ENCODE results near the gene CBR3. TPM values are rescaled to one million over a fixed set of nuclear protein-coding genes. Genes with fewer than 3 reads are reported as not detected.

Gene CBR3
- total and polyA plus RNA-seq, 9 of the 15 experiments (the other 6 are each of a cell fraction or from before 2014, with no cell fraction given), result not detected

DNA sequence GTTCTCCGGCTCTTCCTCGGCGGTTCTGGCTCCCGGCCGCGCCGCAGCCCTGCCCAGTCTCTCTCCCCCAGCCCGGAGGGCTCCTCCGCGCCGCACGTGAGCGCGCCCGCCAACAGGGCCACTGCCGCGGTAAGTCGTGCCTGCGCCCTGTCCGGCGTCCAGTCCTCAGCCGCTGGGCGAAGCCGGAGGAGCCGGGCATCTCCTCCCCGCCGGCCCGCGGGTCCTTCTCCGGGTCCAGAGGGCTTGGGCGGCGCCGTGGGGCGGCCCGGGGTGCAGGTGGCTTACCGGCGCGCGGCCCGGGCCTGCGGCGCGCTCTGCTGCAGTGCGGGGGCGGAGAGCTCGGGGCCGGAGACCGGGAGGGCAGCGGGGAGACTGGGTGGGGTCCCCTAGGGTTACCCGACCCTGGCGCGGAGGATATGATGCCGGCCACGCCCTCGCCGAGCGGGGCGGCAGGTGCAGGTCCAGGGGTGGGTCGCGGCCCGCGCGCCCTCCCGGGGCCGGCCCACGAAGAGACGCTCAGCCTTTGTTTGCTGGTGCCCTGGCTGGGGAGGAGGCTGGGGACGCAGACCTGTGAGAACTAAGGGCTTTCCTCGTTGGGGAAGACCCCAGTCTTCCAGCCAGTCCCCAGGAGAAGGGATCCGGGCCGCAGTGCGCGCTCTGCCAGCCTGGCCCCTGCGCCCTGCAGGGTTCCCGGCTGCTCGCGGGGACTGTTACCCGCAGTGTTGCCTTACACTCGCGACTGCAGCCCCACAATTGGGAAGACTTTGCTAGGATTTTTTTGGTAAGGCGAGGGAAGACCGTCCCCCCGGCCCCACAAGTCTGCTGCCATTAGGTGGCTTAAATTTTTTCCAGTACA, 22.2 kb downstream of the CBR3 start, which contains the start of gene DOP1B (continued):
- TF ChIP-seq, protein P1, sequence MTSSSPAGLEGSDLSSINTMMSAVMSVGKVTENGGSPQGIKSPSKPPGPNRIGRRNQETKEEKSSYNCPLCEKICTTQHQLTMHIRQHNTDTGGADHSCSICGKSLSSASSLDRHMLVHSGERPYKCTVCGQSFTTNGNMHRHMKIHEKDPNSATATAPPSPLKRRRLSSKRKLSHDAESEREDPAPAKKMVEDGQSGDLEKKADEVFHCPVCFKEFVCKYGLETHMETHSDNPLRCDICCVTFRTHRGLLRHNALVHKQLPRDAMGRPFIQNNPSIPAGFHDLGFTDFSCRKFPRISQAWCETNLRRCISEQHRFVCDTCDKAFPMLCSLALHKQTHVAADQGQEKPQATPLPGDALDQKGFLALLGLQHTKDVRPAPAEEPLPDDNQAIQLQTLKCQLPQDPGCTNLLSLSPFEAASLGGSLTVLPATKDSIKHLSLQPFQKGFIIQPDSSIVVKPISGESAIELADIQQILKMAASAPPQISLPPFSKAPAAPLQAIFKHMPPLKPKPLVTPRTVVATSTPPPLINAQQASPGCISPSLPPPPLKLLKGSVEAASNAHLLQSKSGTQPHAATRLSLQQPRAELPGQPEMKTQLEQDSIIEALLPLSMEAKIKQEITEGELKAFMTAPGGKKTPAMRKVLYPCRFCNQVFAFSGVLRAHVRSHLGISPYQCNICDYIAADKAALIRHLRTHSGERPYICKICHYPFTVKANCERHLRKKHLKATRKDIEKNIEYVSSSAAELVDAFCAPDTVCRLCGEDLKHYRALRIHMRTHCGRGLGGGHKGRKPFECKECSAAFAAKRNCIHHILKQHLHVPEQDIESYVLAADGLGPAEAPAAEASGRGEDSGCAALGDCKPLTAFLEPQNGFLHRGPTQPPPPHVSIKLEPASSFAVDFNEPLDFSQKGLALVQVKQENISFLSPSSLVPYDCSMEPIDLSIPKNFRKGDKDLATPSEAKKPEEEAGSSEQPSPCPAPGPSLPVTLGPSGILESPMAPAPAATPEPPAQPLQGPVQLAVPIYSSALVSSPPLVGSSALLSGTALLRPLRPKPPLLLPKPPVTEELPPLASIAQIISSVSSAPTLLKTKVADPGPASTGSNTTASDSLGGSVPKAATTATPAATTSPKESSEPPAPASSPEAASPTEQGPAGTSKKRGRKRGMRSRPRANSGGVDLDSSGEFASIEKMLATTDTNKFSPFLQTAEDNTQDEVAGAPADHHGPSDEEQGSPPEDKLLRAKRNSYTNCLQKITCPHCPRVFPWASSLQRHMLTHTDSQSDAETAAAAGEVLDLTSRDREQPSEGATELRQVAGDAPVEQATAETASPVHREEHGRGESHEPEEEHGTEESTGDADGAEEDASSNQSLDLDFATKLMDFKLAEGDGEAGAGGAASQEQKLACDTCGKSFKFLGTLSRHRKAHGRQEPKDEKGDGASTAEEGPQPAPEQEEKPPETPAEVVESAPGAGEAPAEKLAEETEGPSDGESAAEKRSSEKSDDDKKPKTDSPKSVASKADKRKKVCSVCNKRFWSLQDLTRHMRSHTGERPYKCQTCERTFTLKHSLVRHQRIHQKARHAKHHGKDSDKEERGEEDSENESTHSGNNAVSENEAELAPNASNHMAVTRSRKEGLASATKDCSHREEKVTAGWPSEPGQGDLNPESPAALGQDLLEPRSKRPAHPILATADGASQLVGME (CRISPR knock-in tag; IDR thresholded peaks at IDR 0.05), result no peak
- TF ChIP-seq MAZ (CRISPR knock-in tag; conservative IDR thresholded peaks at IDR 0.05 in 1 of 2, IDR thresholded peaks at IDR 0.05 in 1 of 2) (peak in 1 of 2 experiments; percentile 74; a peak in 2 of 4 replicates), SMAD1 (IDR thresholded peaks at IDR 0.05; ENCODE audit: low read depth, low read length, partially characterized antibody) (no peak), YY1 (IDR thresholded peaks at IDR 0.05; ENCODE audit: borderline replicate concordance in 1 of 3, control insufficient read depth in 1 of 3, extremely low read depth in 1 of 3, insufficient read depth in 3 of 3, insufficient read length in 1 of 3, insufficient replicate concordance in 2 of 3, low read depth in 1 of 3, low read length in 2 of 3) (peak in 1 of 3 experiments; percentile 4)

Data from K562 (cell line).